ENCODE results near the gene ITM2A.

The ITM2A gene

GRCh38 chrX:79366873-79367749 is at the start of gene ITM2A:
ITM2A (minus strand) TSS chrX:79367334; CDS start chrX:79367215, 119 bp downstream.
- no peak for DNase-seq (ENCODE audit: low read depth)

GRCh38 chrX:79415056-79415455 is 47.9 kb upstream of the ITM2A start:
- no peak for DNase-seq (ENCODE audit: low read depth)

- no peak for DNase-seq (ENCODE audit: low read depth)
These were observed 46.8 kb upstream of the ITM2A start for GRCh38 chrX:79413963-79414362.

- DNase-seq (ENCODE audit: low read depth), result peak; percentile 21
These were observed 45.8 kb upstream of the ITM2A start for GRCh38 chrX:79412972-79413371.

GRCh38 chrX:79412166-79412565 is 45.0 kb upstream of the ITM2A start:
- no peak for DNase-seq (ENCODE audit: low read depth)

- no peak for DNase-seq (ENCODE audit: low read depth)
These were observed 42.5 kb upstream of the ITM2A start for GRCh38 chrX:79409657-79410056.

- DNase-seq (ENCODE audit: low read depth), result no peak
These were observed 41.6 kb upstream of the ITM2A start for GRCh38 chrX:79408623-79409322.

- DNase-seq (ENCODE audit: low read depth), result no peak
These were observed 33.5 kb upstream of the ITM2A start for GRCh38 chrX:79400623-79401022.

- no peak for DNase-seq (ENCODE audit: low read depth)
These were observed 8.2 kb upstream of the ITM2A start for GRCh38 chrX:79375340-79375739.

GRCh38 chrX:79371640-79372039 is 4.5 kb upstream of the ITM2A start:
- DNase-seq (ENCODE audit: low read depth), result no peak

- DNase-seq (ENCODE audit: low read depth), result no peak
These were observed 4.0 kb upstream of the ITM2A start for GRCh38 chrX:79371101-79371500.

- no peak for DNase-seq (ENCODE audit: low read depth)
These were observed 2.7 kb upstream of the ITM2A start for GRCh38 chrX:79369871-79370270.

GRCh38 chrX:79368441-79368840 is 1.3 kb upstream of the ITM2A start:
- no peak for DNase-seq (ENCODE audit: low read depth)

- DNase-seq (ENCODE audit: low read depth), result no peak
These were observed 773 bp upstream of the ITM2A start for GRCh38 chrX:79367907-79368306.

GRCh38 chrX:79366556-79366872 is 620 bp downstream of the ITM2A start:
- DNase-seq (ENCODE audit: low read depth), result no peak

GRCh38 chrX:79365591-79365990 is 1.5 kb downstream of the ITM2A start:
- DNase-seq (ENCODE audit: low read depth), result no peak

GRCh38 chrX:79364306-79364705 is 2.8 kb downstream of the ITM2A start:
- DNase-seq (ENCODE audit: low read depth), result no peak

- no peak for DNase-seq (ENCODE audit: low read depth)
These were observed 5.8 kb downstream of the ITM2A start for GRCh38 chrX:79361192-79361870.

GRCh38 chrX:79336869-79337815 is 30.0 kb downstream of the ITM2A start:
- DNase-seq (ENCODE audit: low read depth), result no peak

- no peak for DNase-seq (ENCODE audit: low read depth)
These were observed 37.1 kb downstream of the ITM2A start for GRCh38 chrX:79330022-79330421.

GRCh38 chrX:79325263-79325958 is 41.7 kb downstream of the ITM2A start:
- DNase-seq (ENCODE audit: low read depth), result no peak
